ENCODE results near the gene ASB5.

ASB5 gene

DNA sequence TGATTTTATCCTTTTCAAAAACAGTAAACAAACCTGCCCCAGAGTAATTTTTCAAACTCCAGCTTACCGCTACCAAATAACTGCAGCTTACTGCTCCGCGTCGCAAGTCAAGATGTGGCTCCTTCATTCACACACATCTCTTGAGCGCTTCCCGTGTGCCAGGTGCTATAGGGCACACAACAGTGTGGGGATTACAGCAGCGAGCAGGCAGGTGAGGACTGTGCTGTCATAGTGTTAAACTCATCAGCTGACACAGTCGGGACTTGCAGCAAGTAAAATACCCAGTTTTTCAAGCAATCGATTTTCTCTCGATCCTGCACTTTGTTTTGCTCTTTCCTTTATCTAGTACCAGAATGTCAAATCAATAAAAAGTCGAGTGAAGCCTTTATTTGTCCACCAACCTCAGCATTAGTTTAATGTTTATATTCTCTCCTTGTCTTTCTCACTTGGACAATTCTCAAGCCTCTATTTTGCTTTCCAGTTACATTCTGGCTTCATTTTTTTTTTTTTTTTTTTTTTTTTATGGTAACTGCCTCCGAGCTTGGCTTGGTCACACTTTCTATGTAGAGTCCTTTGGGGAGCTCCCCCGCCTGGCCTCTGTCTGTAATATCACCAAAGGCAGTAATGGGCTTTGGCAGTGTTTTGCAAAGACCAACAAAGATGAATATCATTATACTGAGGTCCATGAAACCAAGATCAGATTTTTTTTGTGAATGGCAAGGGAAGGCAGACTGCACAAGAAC lies 8.3 kb upstream of the ASB5 start:
- no peak for DNase-seq

DNA sequence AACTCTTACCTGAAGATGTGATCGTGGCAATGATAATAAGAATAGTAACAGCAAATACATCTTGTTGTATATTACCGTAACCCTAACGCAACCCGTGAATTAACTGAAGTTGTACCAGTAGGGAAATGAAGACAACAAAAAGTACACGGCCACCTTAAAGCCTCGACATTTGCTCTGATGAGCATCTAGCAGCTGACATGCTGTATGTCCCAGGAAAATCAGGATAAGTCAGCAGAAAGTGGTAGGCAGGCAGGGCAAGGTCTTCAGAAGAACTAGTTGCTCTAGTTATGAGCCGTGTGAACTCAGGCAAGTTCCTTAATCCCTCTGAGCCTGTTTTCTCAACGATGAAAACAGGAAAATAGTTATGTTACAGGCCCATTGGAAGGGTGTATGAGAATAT lies 7.7 kb upstream of the ASB5 start:
- no peak for DNase-seq

DNA sequence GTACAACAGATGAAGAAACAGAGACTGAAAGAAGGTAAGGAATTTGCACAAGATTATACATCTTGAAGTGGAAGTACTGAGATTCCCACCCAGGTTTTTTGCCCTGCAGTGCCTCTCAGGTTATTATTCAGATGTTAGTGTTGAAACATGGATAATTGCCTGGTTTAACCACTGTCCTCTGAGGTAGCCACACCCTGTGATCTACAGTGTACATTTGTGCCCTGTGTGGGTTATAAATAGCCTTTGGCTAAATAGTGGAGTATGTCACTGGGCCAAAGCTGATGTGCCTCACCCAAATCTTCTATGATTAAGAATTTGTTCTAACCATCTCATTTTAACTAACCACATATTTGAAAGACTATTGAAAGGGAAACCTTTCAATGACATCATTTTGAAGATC lies 5.4 kb upstream of the ASB5 start:
- DNase-seq, result no peak

DNA sequence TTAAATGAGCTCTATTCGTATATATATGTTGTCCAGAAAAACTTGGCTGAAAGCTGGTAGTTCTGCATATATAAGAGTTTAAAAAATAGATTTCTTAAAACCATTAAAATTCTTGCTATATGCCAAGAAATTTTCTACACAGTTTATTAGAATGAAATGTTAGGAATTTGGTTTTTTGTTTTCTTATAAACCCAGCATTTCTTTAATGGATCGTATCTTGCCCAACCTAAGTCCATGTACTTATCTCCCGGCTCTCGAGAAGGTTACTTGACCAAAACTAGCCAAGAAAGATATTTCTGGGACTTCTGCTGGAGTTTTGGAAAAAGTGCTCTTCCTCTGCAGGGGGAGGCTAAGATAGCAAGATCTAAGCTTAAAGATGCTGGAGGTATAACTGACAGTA lies 4.7 kb upstream of the ASB5 start:
- DNase-seq, result no peak

DNA sequence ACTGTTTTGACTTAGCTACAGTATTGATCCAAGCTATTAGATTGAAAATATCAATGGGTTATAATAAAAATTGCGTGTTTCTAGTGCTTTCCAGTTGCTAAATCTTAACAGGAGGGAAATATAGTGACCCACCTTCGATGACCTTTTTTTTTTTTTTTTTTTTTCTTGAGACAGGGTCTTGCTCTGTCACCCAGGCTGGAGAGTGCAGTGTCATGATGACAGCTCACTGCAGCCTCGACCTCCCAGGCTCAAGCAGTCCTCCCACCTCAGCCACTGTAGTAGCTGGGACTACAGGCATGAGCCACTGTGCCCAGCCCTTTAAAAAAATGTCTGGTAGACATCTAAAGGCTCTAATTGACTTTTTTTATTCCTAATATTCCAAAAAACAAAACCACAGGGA lies 3.8 kb upstream of the ASB5 start:
- no peak for DNase-seq

DNA sequence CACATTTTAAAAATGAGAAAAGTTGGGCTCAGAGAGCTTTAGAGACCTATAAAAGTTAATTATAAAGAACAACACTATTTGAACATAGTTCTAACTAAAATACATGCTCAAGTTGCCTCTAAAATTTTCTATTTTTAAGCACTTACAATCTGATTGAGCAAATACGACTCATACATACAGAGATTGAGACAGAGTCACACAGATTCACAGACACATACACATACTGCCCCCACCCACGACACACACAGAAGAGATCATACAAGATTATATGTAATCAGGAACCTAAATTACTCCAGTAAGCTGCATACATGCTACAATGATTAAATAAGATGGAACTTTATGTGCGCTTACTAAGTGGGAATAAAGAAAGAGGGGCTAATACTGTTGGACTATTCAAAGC lies 2.7 kb upstream of the ASB5 start:
- no peak for DNase-seq

DNA sequence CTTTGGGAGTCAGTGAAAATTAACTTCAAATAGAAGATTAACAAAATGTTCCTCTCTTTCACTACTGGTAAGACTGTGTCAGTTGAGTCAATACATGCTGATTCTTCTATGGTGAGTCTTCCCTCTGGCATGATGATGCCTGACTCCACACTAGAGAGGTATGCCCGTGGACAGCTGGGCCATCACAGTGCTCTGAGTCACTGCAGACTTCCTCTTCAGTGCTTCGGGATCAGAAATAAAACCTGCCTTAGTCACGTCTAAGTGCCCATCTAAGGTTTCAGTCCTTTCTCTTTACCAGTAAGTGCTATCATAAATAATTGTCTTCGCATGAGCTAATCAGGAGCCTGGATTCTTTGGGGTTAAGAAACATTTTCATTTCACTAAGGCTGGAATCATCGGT lies 1.6 kb upstream of the ASB5 start:
- no peak for DNase-seq

DNA sequence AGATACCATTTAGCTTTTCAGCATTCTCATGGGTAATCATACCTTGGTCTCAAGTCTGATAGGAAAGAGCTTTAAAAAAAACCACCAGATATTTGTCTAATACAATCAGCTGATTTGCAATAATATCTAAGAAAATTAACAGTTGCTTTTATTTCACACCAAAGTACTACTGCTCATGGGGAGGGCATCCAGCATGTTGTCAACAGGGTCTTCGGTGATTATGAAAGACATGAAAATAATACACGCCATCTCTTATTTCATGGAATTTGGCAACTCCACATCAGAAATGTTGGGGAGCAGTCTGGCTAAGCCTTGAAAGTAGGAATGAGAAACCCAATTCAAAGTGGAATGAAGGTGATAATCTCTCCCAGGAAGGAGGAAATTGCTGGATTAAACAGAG lies 3.0 kb downstream of the ASB5 start:
- no peak for DNase-seq

DNA sequence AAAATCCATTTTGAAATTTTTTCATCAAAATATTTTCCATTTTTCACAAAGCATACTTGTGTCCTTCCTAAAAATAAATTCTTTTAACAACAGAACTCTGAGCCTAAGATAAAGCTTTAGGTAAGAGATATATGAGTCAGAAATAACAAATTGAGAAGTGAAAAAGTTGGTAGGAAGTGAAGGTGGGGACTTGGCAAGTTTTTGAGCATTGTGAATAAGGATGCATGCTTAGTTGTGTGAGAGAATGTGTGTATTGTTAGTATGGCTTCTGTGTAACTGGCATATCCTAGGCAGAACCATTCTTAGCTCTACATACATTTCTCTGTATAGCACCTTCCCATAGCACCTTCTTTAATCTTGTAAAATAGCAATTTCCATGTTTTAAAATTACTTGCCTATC lies 6.8 kb downstream of the ASB5 start:
- DNase-seq, result no peak

DNA sequence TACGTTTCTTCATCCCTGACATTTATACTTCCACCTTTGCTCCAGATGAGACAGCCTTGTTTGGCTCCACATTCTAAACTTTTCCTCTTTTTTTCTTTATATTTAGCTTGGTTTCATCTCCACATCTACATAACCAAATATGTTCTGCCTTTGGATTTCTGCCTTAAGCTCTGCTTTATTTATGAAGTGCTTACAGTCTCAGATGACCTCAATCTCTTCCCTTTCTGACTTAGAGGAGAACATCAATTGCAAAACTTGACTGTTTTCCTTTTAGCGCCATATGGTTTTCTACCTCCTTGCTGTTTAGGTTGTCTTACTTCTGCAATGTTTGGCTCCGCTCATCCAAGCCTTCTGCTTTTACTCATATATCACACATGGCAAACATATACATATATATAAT lies 7.5 kb downstream of the ASB5 start:
- no peak for DNase-seq

DNA sequence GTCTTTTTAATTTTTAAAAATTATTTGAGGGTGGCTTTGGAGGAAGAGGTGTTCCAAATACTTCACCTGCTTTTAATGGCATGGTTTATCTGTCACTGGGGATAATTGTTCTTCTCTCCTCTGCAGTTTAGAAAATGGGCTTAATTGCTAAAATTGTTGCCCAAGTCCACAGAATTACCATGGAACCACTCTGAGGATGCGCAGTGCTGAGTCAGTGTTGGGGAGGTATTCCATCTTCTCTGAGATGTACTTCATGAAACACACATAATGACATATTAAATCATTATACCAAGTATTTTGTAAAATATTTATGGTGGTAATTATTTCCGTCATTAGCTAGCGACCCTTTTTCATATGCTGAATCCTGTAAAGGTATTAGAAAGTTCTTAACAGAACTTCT lies 8.0 kb downstream of the ASB5 start:
- no peak for DNase-seq

DNA sequence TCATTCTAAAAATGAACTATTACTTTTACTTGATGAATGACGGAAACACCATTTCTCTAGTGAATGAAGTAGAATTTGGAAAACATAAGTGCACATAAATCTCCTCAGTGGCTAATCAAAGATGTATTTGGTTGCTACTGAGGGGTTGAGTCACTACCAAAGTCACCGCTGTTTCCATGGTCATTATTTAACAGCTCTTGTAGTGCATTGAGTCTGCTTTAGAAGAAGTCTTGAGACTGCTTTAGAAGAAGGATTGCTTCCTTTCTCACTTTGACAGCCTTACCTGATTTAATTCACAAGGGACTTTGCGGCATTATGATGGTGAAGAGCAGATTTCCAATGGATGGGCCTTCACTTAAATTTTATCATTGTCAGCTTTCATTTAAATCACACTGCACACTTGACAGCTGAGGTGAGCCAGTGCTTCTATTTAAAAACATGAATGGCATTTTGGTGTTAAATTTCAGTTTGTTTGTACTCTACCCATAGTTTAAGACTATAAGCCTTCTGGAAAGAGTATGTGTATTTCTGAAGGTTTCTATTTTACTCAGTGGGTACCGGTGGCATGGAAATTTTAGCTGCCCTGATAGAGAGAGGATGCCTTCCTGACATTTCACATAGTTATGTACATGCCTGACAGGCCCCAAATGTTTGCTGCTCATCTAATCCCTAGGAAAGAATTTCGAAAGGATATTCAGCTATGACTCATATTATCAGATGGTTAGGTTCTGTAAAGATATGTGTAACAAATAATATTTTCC lies 9.5 kb downstream of the ASB5 start:
- DNase-seq, result no peak

DNA sequence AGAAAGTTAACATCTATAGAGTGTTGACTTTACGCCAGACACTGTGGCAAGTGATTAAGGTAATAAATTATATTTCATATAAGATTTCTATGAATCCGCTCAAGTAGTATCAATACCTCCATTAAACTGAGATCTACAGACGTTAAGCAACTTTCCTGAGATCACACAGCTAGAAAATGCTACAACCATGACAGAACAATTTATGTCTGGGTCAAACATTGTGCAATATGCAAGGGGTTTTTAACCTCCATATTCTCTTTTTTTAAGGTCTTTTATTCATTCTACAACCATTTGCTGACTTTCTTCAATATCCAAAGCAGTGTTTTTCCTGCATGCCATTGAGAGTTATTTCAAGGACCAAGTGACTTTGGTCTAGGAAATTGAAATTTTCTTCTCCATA lies 10.9 kb downstream of the ASB5 start:
- DNase-seq, result no peak

DNA sequence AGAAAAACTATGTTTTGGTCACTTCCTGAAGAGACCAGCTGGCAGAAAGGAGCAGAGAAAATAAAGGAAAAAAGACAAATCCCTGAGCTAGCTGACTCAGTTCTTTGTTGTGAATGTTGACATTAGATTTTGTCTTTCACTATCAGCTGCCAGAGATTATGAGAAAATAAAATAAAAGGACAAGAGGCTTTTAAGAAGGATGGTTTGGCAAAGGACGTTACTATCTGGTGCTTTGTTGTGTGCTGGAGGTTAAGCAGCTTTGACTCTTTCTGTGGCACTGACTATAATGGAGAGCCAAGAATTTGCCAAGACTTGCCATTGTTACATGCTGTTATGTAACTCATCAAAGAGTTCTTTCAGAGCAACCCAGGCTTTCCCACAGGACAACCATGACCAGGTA lies 12.1 kb downstream of the ASB5 start:
- no peak for DNase-seq

DNA sequence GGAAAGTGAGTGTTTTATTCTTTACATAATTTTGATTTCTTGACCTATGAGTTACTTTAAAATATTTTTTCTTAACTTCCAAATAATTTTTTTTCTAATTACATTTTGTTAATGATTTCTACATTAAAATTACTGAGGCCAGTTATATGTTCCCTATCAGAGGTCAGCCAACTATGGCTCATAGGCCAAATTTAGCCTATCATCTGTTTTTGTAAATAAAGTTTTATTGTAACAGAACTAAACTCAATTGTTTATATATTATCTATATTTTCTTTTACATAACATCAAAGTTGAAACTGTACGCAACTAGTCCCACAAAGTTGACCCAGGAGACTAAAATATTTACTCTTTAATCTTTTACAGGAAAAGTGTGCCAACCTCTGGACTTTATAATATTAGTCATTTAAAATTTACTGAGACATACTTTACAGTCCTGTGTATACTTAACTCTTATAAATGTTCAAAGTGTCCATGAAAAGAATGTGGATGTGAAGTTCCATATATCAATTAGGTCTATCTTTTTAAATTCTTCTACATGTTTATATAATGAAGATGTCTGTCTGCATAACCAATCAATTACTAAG lies 26.2 kb downstream of the ASB5 start:
- no peak for DNase-seq

DNA sequence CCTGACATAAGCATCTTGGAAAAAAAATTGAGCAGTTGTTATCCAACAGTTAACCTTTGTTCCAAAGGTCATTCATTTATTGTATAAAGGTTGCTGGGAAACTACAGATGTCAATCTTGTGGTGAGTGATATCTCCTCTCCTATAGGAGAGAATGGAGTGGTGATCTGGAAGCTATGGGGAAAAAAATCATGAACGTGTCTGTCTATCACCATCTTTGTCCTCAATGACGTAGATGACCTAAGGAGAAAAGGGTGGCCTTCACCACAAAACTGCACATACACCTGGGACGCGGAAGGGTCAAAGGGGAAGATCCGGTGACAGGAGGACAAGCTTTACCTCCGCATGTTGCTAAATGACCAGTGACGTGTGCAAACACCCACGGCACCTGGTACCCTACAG lies 27.3 kb downstream of the ASB5 start:
- DNase-seq, result no peak

DNA sequence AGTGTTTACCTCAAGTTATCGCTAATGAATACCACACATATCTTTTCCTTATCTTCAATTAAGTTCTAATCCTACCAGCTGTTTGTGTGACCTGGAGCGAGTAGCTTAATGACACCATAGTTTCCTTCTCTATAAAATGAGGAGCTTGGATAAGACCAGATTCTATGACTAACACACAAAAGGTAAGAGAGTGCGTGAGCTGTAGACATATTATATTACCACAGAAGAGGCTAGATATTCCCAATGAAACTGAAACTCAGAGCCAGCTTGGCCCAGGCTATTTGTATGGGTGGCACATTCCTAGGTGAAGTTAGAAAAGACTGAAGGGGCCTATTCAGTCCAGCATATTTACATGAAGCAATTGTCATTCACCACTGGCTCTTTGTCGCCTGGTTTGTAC lies 30.2 kb downstream of the ASB5 start:
- no peak for DNase-seq

DNA sequence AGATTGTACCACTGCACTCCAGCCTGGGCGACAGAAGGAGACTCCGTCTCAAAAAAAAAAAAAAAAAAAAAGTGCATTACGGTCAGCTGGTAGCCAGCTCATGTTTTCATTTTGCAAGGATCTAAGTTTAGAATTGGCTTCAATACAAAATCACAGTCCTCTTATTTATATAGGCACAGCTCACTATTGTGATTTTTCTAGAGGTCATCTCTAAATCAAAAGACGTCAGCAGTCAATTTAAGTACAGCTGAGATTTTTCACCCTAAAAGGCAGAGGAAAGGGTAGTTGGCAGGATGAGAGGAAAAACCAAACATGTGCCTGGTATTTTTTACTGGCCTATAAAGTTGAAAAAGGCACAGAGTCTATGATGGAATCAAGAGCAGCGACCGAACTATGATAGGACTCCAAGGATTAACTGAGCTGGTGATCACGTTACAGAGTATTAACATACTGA lies 30.8 kb downstream of the ASB5 start:
- DNase-seq, result no peak

DNA sequence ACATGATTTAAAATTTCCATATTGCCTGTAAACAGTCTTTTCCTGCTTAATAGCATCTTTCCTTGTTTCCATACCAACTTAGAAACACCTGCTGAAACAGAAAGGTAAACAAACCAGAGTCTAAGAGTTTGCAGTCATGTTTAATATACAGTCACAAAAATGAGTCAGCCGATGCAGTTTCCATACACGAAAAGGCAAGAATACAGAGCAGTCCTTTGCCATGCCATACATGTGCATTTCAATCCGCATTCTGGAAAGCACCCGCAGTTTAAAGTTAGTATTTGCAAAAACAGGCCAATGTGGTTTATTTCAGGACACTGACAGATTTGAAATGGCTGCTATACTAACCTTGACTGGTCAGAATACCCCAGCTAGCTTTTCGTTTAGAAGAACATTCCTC lies 32.1 kb downstream of the ASB5 start:
- DNase-seq, result no peak

DNA sequence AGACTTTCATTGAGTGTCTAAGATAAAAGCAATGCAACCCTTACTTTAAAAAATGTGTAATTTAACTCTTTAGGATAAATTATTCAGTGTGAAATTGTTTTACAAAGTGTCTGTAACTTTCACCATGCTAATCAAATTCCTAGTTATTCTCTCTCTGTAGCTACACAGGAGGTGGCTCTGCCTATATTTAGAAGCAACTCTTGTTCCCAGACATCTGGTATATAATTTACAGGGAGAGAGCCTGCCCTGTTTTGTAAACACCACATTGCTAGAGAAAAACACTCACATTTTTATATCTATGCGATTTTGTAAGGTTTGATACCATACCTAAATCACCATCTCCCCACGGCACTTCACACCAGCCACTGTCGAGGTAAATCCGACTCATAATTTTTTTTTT lies 38.2 kb downstream of the ASB5 start:
- DNase-seq, result no peak

DNA sequence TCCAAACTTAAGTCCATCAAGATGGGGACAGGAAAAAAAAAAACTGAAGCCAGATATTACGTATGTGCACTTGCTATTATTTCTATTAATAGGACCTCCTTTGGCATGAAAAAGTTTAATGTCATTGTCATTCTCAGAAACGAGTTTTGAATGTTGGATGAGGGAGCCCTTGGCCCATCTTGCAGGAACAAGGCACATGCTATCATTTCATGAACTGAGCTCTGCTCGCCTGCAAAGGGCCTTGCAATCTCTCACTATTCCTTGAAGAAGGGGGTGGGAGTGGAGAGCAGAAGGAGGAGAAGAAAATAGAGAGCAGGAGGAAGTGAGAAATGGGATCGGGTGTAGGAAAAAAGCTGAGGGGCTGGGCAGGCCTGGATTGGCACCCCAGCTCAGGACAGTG lies 39.4 kb downstream of the ASB5 start:
- DNase-seq, result no peak

DNA sequence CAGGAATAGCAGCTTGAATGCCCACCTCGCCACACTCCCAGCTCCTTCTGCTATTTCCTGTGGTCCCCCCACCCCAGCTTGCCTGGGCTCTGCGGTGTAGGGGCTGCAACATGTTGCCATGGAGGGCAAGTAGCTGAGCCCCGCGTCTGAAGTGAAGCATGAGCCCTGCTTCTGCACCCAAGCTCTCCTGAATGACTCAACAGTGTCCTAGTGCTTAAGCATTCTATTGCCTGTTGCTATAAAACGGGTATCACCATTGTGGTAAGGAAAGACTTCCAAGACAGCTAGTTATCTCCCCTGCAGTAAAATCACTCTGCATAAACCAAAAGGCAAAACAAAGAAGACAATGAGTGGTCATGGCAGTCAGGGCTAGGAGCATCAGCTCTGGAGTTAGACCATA lies 42.3 kb downstream of the ASB5 start:
- DNase-seq, result no peak

DNA sequence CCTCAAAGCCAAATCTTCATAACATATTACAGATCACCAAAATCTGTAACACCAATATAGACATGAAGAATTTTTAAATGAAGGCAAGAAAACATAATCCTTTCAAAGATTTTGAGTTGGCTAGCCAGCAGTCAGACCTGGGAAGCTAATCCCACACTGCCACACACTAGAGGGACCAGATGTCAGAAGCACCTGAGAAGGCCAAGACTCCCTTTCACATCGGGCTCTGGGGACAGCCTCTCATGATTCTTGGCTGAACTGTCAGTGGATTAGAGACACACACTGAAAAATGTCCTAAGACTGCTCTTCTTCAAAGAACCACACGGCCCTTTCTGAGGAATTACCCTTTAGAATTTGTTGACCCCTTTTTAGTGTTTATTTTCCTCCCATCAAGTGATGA lies 45.5 kb downstream of the ASB5 start:
- no peak for DNase-seq

DNA sequence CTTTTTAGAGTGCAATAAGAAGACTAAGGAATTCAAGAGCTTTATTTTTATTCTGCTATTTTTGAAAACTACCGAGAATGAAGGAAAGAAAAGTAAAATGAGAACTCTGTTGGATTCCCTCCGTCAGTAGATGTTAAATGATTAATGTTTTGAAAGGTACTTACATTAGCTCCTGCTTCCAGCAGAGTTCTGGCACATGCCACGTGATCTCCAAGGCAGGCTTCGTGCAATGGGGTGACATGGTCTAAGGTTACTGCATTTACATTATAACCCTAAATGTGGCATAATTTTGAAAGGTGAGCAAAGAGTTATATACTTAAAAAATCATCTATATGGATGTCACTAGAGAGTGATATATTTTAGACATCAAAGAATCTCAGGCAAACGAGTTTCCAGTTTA lies 46.9 kb downstream of the ASB5 start:
- DNase-seq, result no peak

DNA sequence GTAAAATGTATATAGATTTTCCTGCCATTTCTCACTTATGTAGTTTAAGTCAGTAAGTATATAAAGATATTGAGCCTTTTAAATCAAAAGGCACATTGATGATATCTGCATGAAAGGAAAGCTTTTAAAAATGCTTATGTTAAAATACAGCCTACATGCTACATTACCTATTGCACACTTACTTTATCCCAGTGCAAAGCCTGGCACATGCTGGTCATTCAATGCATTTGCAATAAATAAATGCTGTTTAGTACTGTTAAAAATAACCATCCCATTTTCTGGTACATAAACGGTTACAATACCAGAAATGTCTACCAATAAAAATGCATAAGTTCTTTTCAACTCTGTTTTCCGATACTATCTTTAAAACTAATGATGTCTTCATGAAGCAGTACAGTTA lies 51.5 kb downstream of the ASB5 start:
- no peak for DNase-seq
